ENCODE data around the gene ARHGAP32. TPM values are rescaled to one million over a fixed set of nuclear protein-coding genes. Genes with fewer than 3 reads are reported as not detected.

Gene ARHGAP32
- total RNA-seq, 1 donor from 2014 or later: 15.2 TPM

GRCh38 chr11:128916037-128916572, 276.0 kb downstream of the ARHGAP32 start:
- peaks cover 49% of the 10 kb centered on the region for H3K27me3 Mint-ChIP-seq (ENCODE audit: unreplicated experiment)
- no peaks in the 10 kb centered on the region for H3K36me3 Mint-ChIP-seq (ENCODE audit: unreplicated experiment)
- no peak for TF ChIP-seq CTCF (IDR thresholded peaks at IDR 0.05)
- H3K27ac Mint-ChIP-seq (ENCODE audit: unreplicated experiment): no peak overlapping the region
- H3K4me1 Mint-ChIP-seq (ENCODE audit: unreplicated experiment): no peaks in the 10 kb centered on the region
- H3K4me3 Mint-ChIP-seq (ENCODE audit: unreplicated experiment): no peak overlapping the region
- no peaks in the 10 kb centered on the region for H3K9me3 Mint-ChIP-seq (ENCODE audit: unreplicated experiment)
- DNase-seq (ENCODE audit: extremely low spot score, unreplicated experiment): no peak

- H3K36me3 Mint-ChIP-seq (ENCODE audit: unreplicated experiment): no peaks in the 10 kb centered on the region
- DNase-seq (ENCODE audit: extremely low spot score, unreplicated experiment): no peak
- peaks cover 40% of the 10 kb centered on the region for H3K27me3 Mint-ChIP-seq (ENCODE audit: unreplicated experiment)
- no peaks in the 10 kb centered on the region for H3K9me3 Mint-ChIP-seq (ENCODE audit: unreplicated experiment)
- H3K27ac Mint-ChIP-seq (ENCODE audit: unreplicated experiment): no peak overlapping the region
- H3K4me1 Mint-ChIP-seq (ENCODE audit: unreplicated experiment): peaks cover 4% of the 10 kb centered on the region
- TF ChIP-seq CTCF (IDR thresholded peaks at IDR 0.05): no peak
- H3K4me3 Mint-ChIP-seq (ENCODE audit: unreplicated experiment): no peak overlapping the region
Observed at GRCh38 chr11:128915149-128915521, 277.0 kb downstream of the ARHGAP32 start.

Other genes starting within 250 kb of the ARHGAP32 start
- gene TP53AIP1, start 249.5 kb downstream of the ARHGAP32 start, total RNA-seq: not detected in 2 replicates
- gene BARX2, start 183.5 kb upstream of the ARHGAP32 start, total RNA-seq: not detected in 2 replicates

Measured in osteocyte (in vitro differentiated cells).